Heart left ventricle (tissue), 13 donors: Measurements from ENCODE around the gene FEN1.

Experiments
- CTCF ChIP-seq, 12 donors: fragments of 200-600 bp; sonication (generic) in 4 of 12; IDR thresholded peaks; one replicate each; pipeline versions ENCODE4 v1.5.0 to v1.8.0; 2018 to 2022; ENCODE audit warnings: antibody characterized with exemption in 12 of 12, mild to moderate bottlenecking in 5 of 12
- POLR2A ChIP-seq, 2 donors: fragments of 450-650 bp; IDR thresholded peaks; one replicate each; pipeline ENCODE4 v1.6.1; 2017; ENCODE audit warnings: antibody characterized with exemption in 2 of 2, mild to moderate bottlenecking in 2 of 2, moderate library complexity in 2 of 2
- donor health status: ischemic (EF 13 %, LVEDD 7.1; RV severe dilation, severe dysfunction).
- donor health status: DM: no; HTN: yes; CAD: no.
- donor health status: DM: no; HTN: no; CAD: no.
- donor health status: ischemic (EF 25% LVEDD 6.9; RV normal size, moderate dysfunction).
- donor health status: ischemic (EF 25% LVEDD 5.7; RV mildly dilated, moderate dysfunction).
- donor health status: ischemic (EF 35%, LVEDD 5.7; RV mildly dilated, moderate dysfunction).
- donor health status: nonischemic (EF 11% LVEDD 7.7; RV severe dilation, severe dysfunction).
- donor health status: DM: yes; HTN: yes; CAD: no.
- donor health status: PGD.
- donor health status: ischemic (EF 29% LVEDD 5.4; RV normal size, mild dysfunction).
- donor health status: nonischemic (EF 23%, LVEDD 6.1; RV moderate dilation, normal function).

- TF ChIP-seq CTCF (IDR thresholded peaks at IDR 0.05): no peak
- no peak for TF ChIP-seq POLR2A (IDR thresholded peaks at IDR 0.05)
Measured at GRCh38 chr11:61744609-61745156, 48.0 kb upstream of the FEN1 start.
